Neutrophil (primary cell): Measurements from ENCODE around the gene RAPGEF3.

Source experiments
- H3K27ac ChIP-seq: fragments of 200-600 bp; sonication (generic); 2 replicates; pipeline ENCODE4 v1.5.1; 2016; ENCODE audit warnings: mild to moderate bottlenecking, moderate library complexity
- H3K27me3 ChIP-seq: fragments of 200-600 bp; sonication (generic); 2 replicates; pipeline ENCODE4 v1.6.0; 2016; ENCODE audit warnings: mild to moderate bottlenecking
- H3K36me3 ChIP-seq: fragments of 200-600 bp; sonication (generic); 2 replicates; pipeline ENCODE4 v1.5.1; 2017
- H3K4me1 ChIP-seq, 2 experiments: fragments of 200-600 bp in 1 of 2; sonication (generic) in 1 of 2; 1 replicate in 1 of 2; 2 replicates in 1 of 2; pipeline versions ENCODE4 v1.5.1 to v1.6.1; 2013 to 2016; ENCODE audit warnings: low read depth in 1 of 2, low read length in 1 of 2, mild to moderate bottlenecking in 1 of 2, moderate library complexity in 1 of 2; ENCODE audit not compliant: control insufficient read depth in 1 of 2, insufficient read depth in 1 of 2
- H3K4me3 ChIP-seq, 2 experiments: fragments of 200-600 bp in 1 of 2; sonication (generic) in 1 of 2; 1 replicate in 1 of 2; 2 replicates in 1 of 2; pipeline ENCODE4 v1.5.1; 2013 to 2016; ENCODE audit warnings: low read depth in 1 of 2, low read length in 1 of 2, mild to moderate bottlenecking in 1 of 2, moderate library complexity in 1 of 2
- H3K9me3 ChIP-seq: fragments of 200-600 bp; sonication (generic); 2 replicates; pipeline ENCODE4 v1.5.1; 2016
- CTCF ChIP-seq: fragments of 200-600 bp; sonication (generic); IDR thresholded peaks from 2 replicates; pipeline ENCODE4 v1.5.1; 2016; ENCODE audit warnings: antibody characterized with exemption

RAPGEF3 gene

GRCh38 chr12:47731723-47732122 lies 27.0 kb downstream of the RAPGEF3 start:
- Histone ChIP-seq H3K36me3 (no peaks in the 10 kb centered on the region), H3K27ac (no peak overlapping the region), H3K9me3 (no peaks in the 10 kb centered on the region), H3K27me3 (no peaks in the 10 kb centered on the region), H3K4me1 (peaks cover 4% of the 10 kb centered on the region in 2 experiments), H3K4me3 (no peak overlapping the region)
- TF ChIP-seq CTCF: no peak

DNA sequence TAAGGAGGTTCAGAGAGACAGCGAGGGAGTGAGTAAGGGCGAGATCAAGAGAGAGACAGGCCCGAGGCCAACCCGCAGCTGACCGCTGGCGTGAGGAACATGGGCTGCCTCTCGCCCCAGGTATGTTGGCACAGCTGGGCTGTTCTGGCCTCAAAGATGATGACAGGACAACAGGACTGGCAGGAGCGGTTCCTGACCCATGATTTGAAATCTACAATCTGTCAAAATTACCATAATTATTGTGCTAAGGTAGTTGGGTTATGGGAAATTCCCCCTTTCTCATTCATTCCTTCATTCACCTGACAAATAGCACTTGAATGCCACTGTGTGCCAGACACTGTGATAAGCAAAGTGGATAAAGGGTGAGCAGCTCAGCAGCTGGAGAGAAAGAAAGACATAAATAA lies 28.3 kb downstream of the RAPGEF3 start:
- Histone ChIP-seq H3K27ac (no peak overlapping the region), H3K27me3 (no peaks in the 10 kb centered on the region), H3K9me3 (no peaks in the 10 kb centered on the region), H3K4me3 (no peak overlapping the region), H3K36me3 (no peaks in the 10 kb centered on the region), H3K4me1 (peaks cover 4% of the 10 kb centered on the region in 2 experiments)
- TF ChIP-seq CTCF: no peak

DNA sequence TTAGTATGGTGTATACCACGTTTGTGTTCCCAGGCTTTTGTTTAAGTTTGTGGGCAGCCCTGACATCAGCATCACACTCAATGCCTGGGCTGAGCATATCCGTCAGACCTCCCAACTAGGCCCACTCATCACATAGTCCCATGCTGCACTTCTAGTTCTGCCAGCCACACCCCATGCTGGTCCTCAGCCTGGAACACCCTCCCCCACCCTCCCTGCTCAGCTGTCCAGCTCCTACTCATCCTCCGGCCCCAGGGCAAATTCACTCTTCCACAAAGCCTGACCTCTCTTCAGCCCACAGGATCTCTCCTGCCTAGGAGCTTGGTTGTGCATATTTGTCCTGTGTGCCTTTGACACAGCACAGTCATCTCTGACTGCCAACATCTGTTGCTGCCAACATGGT lies 29.4 kb downstream of the RAPGEF3 start:
- H3K4me3 ChIP-seq: no peak overlapping the region
- TF ChIP-seq CTCF: no peak
- H3K9me3 ChIP-seq: no peaks in the 10 kb centered on the region
- H3K36me3 ChIP-seq: peaks cover 5% of the 10 kb centered on the region
- H3K27me3 ChIP-seq: no peaks in the 10 kb centered on the region
- H3K27ac ChIP-seq: no peak overlapping the region
- H3K4me1 ChIP-seq: peaks cover 4% of the 10 kb centered on the region in 2 experiments

- TF ChIP-seq CTCF: no peak
- Histone ChIP-seq H3K36me3 (peaks cover 28% of the 10 kb centered on the region), H3K4me3 (no peak overlapping the region), H3K27ac (no peak overlapping the region), H3K27me3 (no peaks in the 10 kb centered on the region), H3K4me1 (no peaks in the 10 kb centered on the region), H3K9me3 (no peaks in the 10 kb centered on the region)
Observed at GRCh38 chr12:47725893-47726292, 32.8 kb downstream of the RAPGEF3 start.

DNA sequence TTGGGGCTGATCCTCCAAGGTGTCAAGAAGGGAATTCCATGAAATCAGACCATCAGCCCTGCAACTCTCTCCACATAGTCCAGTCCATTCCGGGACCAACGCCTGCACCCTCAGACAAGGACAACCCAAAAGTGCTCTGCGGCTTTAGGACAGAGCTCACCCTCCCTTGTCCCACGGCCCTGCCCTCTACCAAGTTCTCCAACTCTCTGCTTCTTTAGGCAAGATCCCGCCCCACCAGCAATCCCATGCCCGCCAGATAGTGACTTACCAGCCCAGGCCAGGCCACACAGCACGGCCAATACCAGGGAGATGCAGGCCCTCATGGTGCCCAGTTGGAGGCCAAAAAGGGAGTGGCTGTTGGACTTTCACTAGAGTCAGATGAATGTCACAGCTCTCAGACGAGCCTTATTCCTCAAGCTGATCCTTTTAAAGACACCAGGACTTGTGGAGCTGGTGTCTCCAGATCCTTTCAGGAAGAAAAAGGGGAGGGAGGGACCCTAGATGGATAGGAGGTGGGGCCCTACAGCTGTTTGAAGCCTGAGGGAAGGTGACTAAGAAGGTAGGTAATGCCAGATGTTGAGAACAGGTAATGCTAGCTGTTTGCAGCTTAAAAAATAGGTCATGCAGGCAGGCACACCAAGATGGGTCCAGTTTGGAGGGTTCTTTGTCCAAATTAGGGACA lies 33.4 kb downstream of the RAPGEF3 start, which contains the start of gene ENDOU:
Gene ENDOU, minus strand, starts transcription at position 400 of the 682 bp plus-strand sequence. Its CDS starts 77 bp downstream, at position 323.
- no peak within 1 kb of the TSS for H3K27ac ChIP-seq
- no peak within 1 kb of the TSS for H3K4me3 ChIP-seq
- peaks cover 35% of the 10 kb centered on the region for H3K36me3 ChIP-seq
- no peaks in the 10 kb centered on the region for H3K4me1 ChIP-seq
- H3K9me3 ChIP-seq: no peaks in the 10 kb centered on the region
- H3K27me3 ChIP-seq: no peaks in the 10 kb centered on the region
- TF ChIP-seq CTCF: no peak
